Muscle of back (tissue), 11 donors: Measurements from ENCODE around the gene MAP2K6. TPM values are rescaled to one million over a fixed set of nuclear protein-coding genes. Genes with fewer than 3 reads are reported as not detected.

Experiments
- DNase-seq, 3 donors: peaks; one replicate each; pipeline versions ENCODE4 v3.0.0 to v3.0.0-alpha.2; 2013
- polyA plus RNA-seq, 10 donors: library from polyadenylated mRNA; unstranded; fragments of 120-200 nt; gene quantifications; one replicate each; pipeline ENCODE4 v1.2.1, GENCODE V29; 2013; ENCODE audit not compliant: insufficient read length in 10 of 10

Gene MAP2K6
- polyA plus RNA-seq, 10 donors = 11.6 to 23.9 (median 18.0) TPM

- DNase-seq = no peak
Measured at GRCh38 chr17:69486779-69487637, 72.5 kb downstream of the MAP2K6 start.

DNA sequence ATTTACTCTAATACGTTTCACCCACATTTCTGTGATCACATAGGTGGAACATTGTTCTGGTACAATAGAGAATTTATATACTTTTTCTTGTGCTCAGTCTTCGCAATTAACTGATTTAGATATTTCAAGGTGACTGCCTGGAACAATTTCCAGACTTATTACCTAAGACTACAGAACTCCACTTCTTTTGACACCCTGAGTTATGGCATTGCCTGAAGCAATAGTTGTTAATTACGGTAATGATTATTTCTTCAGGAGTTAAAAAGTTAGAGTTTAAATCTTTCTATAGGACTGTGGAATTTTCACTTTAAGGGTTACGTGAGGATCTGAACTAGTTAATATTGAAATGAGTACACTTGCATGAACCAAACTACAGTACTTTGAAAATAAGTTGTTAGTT lies 74.8 kb downstream of the MAP2K6 start:
- no peak for DNase-seq

- peak in 1 of 3 donors; percentile 66 for DNase-seq
Measured at GRCh38 chr17:69492410-69493071, 78.0 kb downstream of the MAP2K6 start.

- DNase-seq = no peak
Measured at GRCh38 chr17:69495787-69496186, 81.3 kb downstream of the MAP2K6 start.

DNA sequence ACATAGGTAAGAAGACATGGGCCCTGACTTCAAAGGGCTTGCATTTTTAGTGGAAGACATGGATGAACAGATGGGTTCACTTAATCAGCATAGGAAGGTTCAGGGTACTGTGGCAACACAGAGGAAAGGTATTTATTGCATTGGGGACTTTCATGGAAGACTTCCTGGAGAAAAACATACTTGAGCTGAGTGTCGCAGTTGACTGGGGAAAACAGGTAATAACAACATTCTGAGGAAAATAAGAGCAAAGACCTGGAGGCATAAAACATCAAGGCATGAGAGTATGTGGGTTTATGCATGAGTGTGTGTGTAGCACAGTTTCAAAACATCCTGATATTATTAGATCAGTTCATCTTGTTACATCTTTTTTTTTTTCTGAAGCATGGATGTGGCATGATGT lies 82.7 kb downstream of the MAP2K6 start:
- no peak for DNase-seq

DNA sequence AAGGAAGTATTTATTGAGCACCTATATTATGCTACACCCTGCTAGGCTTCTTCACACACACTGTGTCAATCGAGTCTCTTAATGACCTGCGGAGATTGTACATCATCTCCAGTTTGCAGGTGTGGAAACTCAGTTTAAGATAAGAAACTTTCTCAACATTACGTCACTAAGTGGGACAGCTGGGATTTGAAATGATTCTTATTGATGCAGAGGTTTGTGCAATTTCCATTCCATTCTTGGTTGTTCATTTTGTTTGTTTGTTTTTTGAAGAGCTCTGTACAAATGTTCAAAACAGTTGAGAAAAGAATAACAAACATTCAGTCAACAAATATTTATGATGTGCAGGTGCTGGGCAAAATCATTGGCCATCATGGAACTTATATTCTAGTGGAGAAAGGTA lies 84.8 kb downstream of the MAP2K6 start:
- DNase-seq = no peak

- DNase-seq = peak; percentile 15 to 52 (median 38)
Measured at GRCh38 chr17:69500911-69501429, 86.5 kb downstream of the MAP2K6 start.

DNA sequence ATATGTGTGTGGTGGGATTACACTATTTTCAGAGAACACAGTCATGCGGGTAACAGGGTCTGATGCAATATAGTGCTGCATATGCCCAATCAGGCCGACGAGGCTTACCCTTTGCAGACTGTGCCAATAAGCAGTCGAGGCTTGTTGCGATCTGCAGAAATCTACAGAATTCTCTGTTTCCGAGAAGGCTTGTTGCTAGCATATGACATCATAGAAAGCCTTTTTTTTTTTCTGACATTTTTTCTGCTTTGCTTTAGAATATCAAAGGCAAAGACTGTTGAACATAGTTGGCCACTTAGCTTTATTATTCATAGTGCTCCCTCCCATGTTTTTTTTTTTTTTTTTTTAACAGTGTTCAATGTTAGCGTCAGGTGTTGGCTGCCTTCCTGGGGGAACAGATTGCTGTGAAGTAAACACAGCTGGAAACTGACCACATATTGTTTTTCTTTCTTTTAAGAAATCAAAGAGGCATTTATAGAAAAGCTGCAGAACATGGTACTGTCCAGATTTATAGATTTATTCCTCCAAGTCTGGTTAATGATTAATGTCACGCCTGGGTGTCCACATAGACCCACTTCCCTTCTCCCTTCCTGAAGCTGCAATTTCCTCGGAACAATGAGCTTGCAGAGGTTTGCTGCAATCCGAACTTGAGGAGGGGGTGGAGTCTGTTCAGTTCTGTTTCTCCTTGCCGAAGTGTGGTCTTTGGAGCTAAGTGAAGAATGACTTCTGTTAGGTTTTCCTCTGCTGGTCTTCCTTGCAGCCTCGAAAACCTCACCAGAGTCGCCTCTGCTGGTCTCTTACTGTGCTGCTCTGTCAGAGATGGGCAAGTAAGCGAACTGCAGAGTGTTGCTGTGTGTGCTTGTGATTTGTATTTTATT lies 87.3 kb downstream of the MAP2K6 start:
- peak; percentile 70 to 90 (median 76) for DNase-seq

DNA sequence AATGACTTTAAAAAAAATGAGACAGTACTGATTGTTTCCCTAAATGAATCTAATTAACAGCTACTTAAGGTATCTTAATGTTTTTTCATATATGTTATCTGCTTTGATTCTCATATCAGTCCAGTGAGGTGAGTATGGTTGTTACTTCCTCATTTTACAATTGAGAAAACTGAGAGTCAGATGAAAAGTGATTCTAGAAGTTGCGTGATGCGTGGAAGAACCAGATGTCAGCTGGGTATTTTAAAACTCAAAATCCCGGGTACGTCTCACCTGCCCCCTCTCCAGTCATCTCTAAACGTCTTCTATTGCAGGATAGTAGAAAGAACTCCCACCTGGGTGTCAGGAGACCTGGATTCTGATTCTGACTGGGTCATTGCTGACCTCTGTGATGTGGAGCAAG lies 89.2 kb downstream of the MAP2K6 start:
- no peak for DNase-seq

GRCh38 chr17:69505740-69506139 lies 91.2 kb downstream of the MAP2K6 start:
- no peak for DNase-seq

DNA sequence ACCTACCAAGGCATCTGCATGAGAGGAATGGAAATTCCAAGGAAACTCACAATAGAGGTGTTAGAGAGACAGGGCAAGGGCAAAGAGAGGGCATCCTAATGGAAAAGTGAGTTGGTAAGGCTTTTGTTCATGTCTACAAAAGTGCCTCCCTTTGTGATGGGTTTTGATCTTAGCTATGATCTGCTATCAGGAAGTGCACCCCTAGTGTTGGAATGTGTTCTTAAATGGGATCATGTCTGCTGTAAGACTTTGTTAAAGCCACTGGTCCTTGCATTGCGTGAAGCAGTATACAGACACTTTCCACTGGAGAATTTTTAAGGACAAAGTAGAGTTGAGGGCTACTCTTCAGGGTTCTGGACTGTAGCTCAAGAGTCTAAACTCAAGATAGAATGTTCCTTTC lies 92.0 kb downstream of the MAP2K6 start:
- no peak for DNase-seq

DNA sequence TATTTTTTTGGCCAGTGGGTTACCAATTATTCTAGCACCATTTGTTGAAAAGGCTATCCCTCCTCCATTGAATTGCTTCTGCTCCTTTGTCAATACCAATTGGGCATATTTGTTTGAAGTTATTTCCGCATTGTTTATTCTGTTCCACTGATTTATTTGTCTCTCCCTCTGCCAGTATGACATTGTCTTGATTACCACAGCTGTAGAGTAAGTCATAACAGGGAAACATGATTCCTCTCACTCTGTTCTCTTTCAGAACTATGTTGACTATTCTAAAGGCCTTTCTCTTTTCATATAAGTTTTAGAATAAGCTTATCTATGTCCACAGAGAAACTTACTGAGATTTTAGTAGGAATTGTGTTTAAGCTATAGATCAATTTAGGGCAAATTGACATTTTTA lies 94.3 kb downstream of the MAP2K6 start:
- no peak for DNase-seq

GRCh38 chr17:69511250-69511649 lies 96.8 kb downstream of the MAP2K6 start:
- no peak for DNase-seq

- no peak for DNase-seq
Measured at GRCh38 chr17:69512946-69513345, 98.4 kb downstream of the MAP2K6 start.

GRCh38 chr17:69516225-69516624 lies 101.7 kb downstream of the MAP2K6 start:
- no peak for DNase-seq

DNA sequence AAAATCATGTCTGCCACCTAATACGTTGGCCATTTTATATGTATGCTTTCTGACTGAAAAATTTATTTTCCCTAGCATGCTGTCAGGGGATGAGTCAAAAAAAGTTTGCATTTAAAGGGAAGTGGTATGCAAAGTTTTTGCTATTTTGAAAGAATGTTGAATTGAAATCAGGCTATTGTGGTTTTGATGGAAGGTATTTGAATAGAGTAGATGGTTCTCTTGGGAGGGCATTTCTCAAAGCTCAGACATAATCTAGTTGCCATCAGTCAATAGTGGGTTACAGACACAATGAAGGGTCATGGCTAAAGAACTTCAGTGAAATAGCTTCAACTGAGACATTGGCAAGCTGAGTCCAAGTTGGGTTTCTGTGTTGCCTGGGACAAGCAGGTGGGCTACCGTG lies 102.4 kb downstream of the MAP2K6 start:
- peak in 1 of 3 donors; percentile 17 for DNase-seq

GRCh38 chr17:69518951-69519350 lies 104.5 kb downstream of the MAP2K6 start:
- no peak for DNase-seq

DNA sequence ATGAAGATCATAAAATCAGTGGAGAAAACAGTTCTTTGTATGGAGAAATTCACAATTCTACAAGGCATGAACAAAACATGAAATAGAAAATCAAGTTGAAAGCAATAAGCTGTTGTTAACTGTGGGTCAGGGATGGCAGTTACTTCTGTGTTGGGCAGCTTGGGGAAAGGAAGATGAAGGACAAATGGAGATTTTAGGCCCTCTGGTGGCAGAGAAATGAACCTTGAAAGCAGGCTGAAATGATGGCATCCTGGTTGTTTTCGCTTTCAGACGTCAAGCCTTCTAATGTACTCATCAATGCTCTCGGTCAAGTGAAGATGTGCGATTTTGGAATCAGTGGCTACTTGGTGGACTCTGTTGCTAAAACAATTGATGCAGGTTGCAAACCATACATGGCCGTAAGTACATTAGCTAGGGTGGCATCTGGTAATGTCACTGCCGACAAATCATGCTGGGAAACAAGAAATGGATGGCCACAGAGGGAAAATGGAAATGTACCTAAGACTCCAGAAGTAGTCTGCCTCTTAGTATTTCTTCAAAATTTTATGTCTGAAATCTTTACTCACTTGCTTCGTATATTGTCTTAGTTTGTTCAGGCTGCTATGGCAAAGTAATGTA lies 108.9 kb downstream of the MAP2K6 start:
- peak; percentile 41 to 65 (median 45) for DNase-seq

DNA sequence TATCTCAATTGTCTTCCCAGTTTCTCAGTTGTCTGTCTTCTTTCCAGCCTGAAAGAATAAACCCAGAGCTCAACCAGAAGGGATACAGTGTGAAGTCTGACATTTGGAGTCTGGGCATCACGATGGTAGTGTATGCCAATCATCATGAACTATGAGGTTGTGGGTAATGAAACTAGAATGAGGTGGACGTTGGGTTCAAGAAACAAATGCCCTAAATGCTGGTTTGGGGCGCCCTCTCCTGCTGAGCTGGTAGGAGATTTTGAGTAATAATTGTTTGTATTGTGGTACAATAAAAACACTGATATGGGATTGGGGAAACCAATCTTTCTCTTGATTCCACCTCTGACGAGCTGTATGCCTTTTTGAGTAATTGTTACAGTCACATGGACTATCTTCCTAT lies 110.4 kb downstream of the MAP2K6 start:
- DNase-seq = no peak

DNA sequence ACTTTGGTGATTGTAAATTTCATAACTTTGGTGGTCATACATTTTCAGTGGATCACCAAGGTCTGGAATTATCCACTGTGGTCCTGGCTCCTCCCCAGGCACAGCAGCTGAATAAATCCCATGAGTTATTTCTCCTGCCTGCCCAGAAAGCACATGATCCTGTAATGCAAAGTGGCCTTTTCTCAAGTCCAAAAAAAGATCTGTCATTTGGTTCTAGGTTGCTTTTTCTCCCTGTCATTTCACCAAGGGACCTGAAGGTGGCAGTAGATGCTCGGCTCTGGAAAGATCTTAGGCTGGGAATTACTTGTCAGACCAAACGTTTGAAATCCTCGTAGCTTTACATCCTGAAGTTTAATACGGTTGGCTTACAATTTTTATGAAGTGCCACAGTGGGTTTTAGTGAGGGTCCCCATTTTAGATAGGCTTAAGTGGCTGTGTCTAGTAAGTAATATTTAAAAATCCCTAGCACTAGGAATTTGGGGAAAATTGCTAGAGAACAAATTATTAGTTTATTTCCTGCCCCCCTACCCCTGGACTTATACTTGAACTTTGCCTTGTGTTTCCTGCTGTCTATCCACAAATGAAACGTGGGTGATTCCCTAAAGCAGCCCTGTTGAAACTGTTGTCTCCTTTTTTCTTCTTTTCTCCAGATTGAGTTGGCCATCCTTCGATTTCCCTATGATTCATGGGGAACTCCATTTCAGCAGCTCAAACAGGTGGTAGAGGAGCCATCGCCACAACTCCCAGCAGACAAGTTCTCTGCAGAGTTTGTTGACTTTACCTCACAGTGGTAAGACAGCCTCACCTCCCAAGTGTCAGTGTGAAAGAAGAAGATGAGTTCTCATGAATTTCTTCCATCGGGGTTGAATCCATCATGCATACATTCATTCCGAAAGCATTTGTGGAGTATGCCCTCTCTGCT lies 111.7 kb downstream of the MAP2K6 start:
- peak; percentile 69 to 74 (median 70) for DNase-seq
